Prostate gland (tissue), 2 donors: ENCODE measurements around the gene ARL3.

Experiments used
- CTCF ChIP-seq, 4 experiments: fragments of 200-600 bp in 2 of 4; fragments of 450-650 bp in 2 of 4; sonication (generic) in 2 of 4; IDR thresholded peaks; 1 replicate in 3 of 4; 2 replicates in 1 of 4; pipeline ENCODE4 v1.5.1; 2016 to 2019; ENCODE audit warnings: antibody characterized with exemption in 4 of 4, mild to moderate bottlenecking in 2 of 4, moderate library complexity in 2 of 4
- POLR2AphosphoS5 ChIP-seq: sonication (generic); formaldehyde crosslinking; IDR thresholded peaks from one replicate; pipeline ENCODE4 v1.6.1; 2017; ENCODE audit warnings: antibody characterized with exemption

GRCh38 chr10:102673819-102674511 is 40.2 kb downstream of the ARL3 start:
- TF ChIP-seq POLR2AphosphoS5 (no peak), CTCF (IDR thresholded peaks at IDR 0.05) (no peak)
